GM21526 (cell line): ENCODE results near the gene RUNX3.
"Not testable (repeated sequence)": the region's sequence is repeated elsewhere in the genome, so short reads cannot be mapped to it uniquely, and the experiment has no call there.

Experiments
- ATAC-seq: cut with Tn5 transposase; IDR thresholded peaks from one replicate; pipeline ENCODE4 v1.9.1; 2021; ENCODE audit warnings: moderate library complexity; ENCODE audit not compliant: unreplicated experiment, low FRiP score

The RUNX3 gene

DNA sequence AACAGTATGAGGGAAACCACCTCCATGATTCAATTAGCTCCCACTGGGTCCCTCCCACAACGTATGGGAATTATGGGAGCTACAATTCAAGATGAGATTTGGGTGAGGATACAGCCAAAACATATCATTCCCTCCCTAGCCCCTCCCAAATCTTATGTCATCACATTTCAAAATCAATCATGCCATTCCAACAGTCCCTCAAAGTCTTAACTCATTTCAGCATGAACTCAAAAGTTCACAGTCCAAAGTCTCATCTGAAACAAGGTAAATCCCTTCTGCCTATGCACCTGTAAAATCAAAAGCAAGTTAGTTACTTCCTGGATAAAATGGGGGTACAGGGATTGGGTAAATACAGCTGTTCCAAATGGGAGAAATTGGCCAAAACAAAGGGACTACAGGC, 38.7 kb downstream of the RUNX3 start:
- ATAC-seq = not testable (repeated sequence)

DNA sequence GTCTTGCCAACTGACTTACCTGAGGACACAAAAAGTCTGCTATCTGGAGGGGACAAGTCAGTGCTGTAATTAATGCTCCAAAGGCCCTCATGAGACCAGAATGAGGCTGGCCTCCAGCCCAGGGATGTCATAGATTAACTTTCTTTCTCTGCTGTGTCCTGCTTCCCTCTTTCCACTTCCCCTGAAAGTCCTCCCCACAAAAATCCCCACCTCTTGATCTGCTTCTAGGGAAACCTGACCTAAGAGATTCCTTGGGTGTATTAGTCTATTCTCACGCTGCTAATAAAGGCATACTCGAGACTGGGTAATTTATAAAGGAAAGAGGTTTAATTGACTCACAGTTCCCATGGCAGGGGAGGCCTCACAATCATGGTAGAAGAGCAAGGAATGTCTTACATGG, 39.2 kb downstream of the RUNX3 start:
- no peak for ATAC-seq

- no peak for ATAC-seq
Observed at GRCh38 chr1:24888971-24889676, 41.0 kb downstream of the RUNX3 start.

- no peak for ATAC-seq
Observed at GRCh38 chr1:24888061-24888970, 41.8 kb downstream of the RUNX3 start.

DNA sequence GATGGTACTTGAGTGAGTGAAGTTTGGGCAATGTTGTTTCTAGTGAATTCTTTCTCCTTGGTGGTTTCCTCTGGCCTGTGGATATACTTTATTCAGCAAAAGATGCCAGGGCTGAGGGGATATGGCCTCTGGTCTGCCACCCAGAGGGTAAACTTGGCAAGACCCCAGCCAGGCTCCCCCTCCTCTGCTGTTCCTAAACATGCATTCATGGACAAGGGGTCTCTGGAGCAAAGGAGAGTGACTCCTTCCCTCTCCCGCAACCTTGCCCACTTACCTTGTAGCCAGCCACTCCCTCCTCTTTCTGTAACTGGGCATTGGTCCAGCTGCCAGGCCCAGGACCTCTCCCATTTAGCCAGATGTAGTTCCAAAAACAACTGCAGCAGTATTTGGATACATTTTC, 43.8 kb downstream of the RUNX3 start:
- ATAC-seq = no peak

GRCh38 chr1:24884751-24885150, 45.3 kb downstream of the RUNX3 start:
- no peak for ATAC-seq

- no peak for ATAC-seq
Observed at GRCh38 chr1:24881034-24881433, 49.0 kb downstream of the RUNX3 start.

GRCh38 chr1:24878775-24879742, 51.0 kb downstream of the RUNX3 start:
- ATAC-seq = no peak

DNA sequence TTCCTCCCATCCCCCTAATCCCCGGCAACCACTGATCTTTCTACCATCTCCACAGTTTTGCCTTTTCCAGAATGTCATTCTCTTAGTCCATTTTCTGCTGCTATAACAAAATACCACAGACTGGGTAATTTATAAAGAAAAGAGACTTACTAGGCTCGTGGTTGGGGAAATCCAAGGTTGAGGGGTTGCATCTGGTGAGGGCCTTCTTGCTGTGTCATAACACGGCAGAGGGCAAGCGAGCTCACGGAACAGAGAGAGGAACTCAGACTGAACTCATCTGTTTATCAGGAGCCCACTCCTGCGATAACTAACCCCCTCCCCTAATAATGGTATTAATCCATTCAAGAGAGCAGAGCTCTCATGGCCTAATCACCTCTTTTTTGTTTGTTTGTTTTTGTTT, 52.0 kb downstream of the RUNX3 start:
- ATAC-seq = no peak

DNA sequence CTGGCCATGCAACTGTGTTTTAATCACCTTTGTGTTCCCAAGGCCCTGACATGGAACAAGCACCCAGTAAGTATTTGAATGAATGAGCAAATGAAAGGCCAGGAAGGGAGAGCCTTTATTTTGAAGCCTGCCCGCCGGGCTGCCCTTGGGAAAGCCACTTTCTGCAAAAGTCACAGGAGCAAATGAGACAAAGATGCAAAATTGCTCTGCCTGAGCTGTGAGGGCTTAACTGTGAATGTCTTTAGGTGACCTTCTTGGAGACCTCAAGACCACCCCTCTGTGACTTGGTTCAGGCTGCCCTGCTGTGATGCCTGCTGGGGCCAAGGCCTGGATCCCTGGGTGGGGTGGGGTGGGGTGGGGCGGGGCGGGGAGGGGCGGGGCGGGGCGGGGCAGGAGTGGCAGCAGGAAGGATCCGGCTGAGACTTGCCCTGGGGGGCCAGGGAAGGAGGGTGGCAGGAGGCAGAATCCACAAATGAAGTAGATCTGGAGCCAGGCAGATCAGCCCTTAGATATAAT, 54.0 kb downstream of the RUNX3 start:
- no peak for ATAC-seq

GRCh38 chr1:24875257-24875656, 54.8 kb downstream of the RUNX3 start:
- no peak for ATAC-seq

- no peak for ATAC-seq
Observed at GRCh38 chr1:24874611-24875234, 55.4 kb downstream of the RUNX3 start.

GRCh38 chr1:24874056-24874455, 56.0 kb downstream of the RUNX3 start:
- ATAC-seq = no peak

GRCh38 chr1:24873148-24873547, 56.9 kb downstream of the RUNX3 start:
- ATAC-seq = no peak

DNA sequence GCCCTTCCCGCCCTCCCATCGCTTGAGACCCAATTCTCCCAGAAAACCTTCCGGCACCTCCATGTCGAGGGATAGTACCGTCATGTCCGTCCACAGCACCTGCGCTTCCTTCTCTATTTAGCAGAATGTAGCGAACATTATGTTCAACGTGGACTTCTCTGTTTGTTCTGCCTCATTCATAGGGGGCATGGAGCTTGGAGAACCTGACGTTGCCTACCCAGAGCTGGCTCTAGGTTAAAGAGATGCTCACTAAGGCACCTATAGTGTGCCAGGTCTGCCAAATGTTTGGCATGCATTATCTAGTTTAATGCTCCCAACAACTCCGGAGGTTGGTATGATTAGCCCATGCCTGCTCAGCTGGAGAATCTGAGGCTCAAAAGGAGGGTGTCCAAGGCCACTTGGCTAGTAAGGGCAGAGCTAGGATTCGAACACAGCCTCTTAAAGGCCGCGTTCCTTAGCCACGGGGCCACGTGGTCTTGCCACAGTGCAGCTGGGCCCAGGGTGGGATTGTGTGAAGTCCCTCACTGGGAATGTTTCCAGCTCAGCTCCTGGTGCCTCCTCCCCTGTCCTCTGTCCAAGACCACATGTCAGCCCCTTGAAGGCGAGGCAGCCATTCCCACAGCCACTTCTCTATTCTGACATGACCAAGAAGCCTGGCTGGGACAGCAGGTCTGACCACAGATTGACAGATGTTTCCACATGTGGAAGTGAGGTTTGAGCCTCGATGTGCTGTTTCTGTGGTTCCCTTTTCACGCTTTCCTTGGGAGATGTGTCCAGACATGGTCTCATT, 57.8 kb downstream of the RUNX3 start:
- ATAC-seq = no peak

- ATAC-seq = no peak
Observed at GRCh38 chr1:24871306-24871901, 58.7 kb downstream of the RUNX3 start.

DNA sequence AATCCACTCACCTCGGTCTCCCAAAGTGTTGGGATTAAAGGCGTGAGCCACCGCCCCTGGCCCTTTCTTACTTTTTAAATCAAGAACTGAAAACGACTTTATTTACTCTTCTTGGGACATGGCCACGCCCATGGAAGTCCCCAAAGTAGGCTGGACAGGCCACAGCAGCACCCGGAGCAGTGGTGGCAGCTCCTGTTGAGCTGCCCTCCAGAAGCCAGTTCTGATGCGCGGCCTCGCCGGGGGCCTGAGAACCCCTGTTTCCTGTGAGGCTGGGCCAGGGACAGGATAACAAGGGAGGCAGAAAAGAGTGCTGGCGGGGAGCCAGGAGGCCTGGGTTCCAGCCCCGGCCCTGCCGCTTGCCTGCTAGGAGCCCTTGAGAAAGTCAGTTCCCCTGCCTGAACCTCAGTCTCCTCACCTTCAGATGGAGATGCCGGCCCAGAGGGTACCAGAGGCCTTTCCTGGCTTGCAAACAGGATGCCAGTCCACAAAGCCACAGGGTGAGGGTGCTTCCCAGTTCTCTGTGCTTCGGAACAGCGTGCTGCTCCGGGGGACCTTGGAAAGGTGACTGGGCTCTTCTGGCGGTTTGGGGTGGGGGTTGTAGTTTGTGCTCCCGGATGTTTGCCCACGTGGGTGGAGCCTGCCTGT, 59.4 kb downstream of the RUNX3 start:
- no peak for ATAC-seq
